Raji (cell line): ENCODE measurements around the gene NPHP1.

Source experiments
- POLR2A ChIP-seq: IDR thresholded peaks from 2 replicates; pipeline ENCODE4 v1.6.1; 2011; ENCODE audit warnings: low read depth, low read length, control low read depth; ENCODE audit not compliant: insufficient read depth

NPHP1 gene

DNA sequence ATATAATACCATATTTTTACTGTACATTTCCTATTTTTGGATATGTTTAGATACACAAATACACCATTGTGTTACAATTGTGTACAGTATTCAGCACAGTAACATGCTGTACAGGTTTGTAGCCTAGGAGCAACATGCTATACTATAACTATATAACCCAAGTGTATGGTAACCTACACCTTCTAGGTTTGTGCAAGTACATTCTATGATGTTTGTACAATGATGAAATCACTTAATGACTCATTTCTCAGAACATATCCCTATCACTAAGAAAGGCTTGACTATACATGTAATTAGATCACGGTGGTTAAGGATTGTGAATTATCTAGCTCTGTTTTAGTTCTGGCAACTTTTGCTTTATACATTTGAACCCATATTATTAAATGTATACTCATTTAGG is 31.3 kb downstream of the NPHP1 start:
- TF ChIP-seq POLR2A = no peak

DNA sequence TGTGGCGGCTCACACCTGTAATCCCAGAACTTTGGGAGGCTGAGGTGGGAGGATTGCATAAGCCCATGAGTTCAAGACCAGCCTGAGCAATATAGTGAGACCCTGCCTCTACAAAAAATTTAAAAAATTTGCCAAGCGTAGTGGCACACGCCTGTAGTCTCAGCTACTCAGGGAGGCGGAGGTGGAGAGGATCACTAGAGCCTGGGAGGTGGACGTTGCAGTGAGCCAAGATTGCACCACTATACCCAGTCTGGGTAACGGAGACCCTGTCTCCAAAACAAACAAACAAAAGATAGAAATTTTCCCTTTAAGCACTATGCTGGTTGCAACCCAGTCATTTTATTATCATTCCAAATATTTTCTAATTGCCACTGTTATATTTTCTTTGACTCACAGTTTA is 32.3 kb downstream of the NPHP1 start:
- TF ChIP-seq POLR2A = no peak

DNA sequence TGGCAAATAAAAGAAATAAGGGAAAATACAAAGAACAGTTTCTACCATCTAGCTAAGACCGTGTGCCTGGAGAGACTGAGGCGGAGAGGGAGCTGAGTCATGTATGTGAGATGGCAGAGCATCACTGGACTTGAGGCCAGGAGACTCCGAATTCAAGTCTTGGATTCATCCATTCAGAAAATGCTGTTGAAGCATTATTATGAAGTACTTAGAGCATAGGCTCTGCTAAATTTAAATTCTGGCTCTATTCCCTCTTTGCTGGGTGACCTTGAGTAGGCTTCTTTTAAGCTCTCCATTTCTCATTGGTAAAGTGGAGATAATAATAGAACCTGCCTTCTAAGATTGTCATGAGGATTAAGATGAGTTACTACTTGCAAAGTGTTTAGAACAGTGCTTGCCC is 34.7 kb downstream of the NPHP1 start:
- TF ChIP-seq POLR2A = no peak

- no peak for TF ChIP-seq POLR2A
Observed at GRCh38 chr2:110167326-110168000, 37.4 kb downstream of the NPHP1 start.

GRCh38 chr2:110166266-110166665 is 38.5 kb downstream of the NPHP1 start:
- TF ChIP-seq POLR2A = no peak

DNA sequence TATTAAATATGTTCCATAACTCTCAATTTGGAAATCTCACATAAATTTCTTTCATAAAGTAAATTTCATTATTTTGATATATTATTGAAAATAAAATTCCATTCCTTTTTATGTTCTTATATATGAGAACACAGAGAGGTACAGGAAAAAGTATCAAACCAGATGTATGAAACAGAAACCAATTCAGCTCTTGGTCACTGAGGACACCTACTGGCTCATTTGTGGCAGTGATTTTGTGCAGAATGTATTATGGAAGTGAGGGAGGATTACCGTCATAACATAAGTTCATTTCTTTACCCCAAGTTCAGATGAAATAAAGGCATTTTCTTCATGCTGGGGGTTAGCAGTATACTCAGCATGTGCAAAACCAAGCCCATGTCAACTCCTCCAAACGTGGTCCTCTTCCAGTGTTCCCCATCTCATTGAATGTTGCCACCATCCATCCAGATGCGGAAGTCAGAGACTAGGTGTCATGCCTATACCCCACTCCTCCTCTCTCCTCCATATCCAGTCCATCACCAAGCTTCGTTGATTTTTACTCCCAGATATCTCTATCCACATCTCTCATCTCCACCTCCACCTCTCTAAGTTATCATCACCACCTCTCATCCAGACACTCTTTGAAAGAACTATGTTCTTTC is 47.5 kb downstream of the NPHP1 start:
- TF ChIP-seq POLR2A = no peak

DNA sequence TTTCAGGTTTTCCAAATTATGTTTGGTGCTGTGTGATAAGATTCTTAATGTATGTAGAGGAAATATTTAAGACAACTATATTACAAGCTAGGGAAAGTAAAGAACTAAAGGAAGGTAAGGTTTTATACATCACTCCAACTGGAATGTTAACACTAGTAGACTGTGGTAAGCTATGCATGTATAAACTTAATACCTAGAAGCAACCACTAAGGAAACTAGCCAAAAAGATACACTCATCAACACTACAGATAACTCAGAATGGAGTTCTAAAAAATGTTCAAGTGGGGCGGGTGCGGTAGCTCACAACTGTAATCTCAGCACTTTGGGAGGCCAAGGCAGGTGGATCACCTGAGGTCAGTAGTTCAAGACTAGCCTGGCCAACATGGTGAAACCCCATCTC is 51.4 kb downstream of the NPHP1 start:
- TF ChIP-seq POLR2A = no peak

- TF ChIP-seq POLR2A = no peak
Observed at GRCh38 chr2:110152943-110153342, 51.9 kb downstream of the NPHP1 start.

DNA sequence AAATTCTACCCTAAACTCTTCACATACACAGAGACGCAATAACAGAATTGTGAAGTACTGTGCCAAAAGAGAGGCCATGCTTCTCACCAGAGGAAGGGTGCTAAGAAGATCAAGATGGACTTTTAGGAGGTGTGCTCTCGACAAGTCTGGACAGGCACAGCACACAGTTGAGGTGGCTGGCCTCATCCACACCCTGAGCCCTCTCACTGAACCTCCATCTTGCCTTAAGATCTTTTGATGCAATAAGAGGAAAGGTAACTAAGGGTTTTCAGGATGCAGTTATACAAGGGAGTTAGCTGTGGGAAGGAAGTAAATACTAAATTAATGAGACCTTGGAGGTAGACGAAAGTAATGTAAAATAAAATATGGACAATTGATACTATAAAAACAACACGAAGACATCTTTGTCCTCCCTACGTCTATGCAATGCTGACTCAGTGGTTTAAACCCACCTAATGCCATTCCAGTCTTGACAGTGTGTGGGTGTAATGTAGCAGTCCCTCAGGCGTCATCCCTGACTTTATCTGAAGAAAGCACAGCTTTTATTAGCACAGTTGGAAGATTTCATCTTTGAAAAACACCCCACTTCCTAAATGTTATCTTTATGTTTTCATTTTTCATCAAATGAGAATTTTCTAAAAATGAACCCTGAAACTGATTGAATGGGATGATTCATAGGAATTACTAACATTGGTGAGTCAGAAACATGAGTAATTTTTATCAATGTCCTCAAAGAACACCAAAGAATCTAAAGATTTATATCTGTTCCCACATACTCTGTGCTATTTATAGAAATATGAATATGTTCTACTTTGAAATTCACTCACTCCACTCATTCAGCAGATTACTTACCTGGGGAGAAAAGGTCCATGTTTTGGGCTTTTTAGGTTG is 55.2 kb downstream of the NPHP1 start:
- no peak for TF ChIP-seq POLR2A

- no peak for TF ChIP-seq POLR2A
Observed at GRCh38 chr2:110146945-110147332, 57.9 kb downstream of the NPHP1 start.

DNA sequence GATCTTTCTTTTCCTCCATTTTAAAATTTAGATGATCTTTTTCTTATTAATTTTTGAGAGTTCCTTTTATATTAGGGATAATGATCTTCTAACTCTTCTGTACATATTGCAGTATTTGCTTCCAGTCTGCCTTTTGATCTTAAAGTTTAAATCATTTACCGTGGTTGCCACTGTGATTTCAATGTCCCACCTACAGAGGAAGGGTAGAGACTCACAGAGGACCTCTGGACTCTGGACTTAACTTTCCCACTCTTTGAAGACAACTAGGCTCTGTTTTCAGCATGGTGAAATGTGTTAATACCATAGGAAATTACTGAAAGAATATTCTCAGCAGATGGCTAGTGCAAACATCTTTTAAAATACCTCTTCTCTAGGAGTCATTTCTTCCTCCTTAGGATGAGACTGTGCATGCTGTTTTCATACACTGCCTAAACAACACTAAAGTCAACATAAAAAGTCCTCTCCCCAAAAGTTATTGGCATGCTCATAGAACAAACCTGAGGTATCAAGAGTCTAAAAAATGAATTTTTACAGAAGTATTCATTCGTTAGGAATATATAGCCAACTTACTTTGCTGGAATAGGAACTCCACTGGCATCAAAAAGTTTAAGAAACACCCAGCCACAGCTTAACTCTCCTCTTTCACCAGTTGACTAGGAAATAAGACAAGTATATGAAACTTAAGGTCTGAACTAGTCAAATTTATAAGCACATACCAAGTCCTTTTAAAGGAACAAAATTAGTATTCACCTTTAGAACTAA is 58.4 kb downstream of the NPHP1 start:
- no peak for TF ChIP-seq POLR2A

GRCh38 chr2:110143982-110144381 is 60.8 kb downstream of the NPHP1 start:
- TF ChIP-seq POLR2A = no peak

- no peak for TF ChIP-seq POLR2A
Observed at GRCh38 chr2:110140401-110140800, 64.4 kb downstream of the NPHP1 start.

DNA sequence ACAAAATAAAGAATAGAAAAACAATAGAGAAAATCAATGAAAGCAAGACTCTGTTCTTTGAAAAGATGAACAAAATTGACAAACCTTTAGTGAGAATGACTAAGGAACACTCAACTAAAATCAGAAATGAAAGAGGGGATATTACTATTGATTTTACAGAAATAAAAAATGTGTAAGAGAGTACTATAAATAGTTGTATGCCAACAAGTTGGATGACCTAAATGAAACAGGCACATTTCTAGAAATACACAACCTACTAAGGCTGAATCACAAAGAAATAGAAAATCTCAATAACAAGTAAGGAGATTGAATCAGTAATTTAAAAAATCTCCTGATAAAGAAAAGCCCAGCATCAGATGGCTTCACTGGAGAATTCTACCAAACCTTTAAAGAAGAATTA is 70.8 kb downstream of the NPHP1 start:
- TF ChIP-seq POLR2A = no peak

- TF ChIP-seq POLR2A = no peak
Observed at GRCh38 chr2:110131166-110131565, 73.6 kb downstream of the NPHP1 start.
